Panc1 (cell line): ENCODE data around the gene RARB. TPM values are rescaled to one million over a fixed set of nuclear protein-coding genes. Genes with fewer than 3 reads are reported as not detected.

Experiments used
- ATAC-seq: fragments of 200-7000 bp; cut with Tn5 transposase; 2 replicates; pipeline ENCODE4 v1.9.1; 2020; ENCODE audit warnings: mild to moderate bottlenecking, moderate library complexity
- BruUV-seq: library from RNA; stranded (reverse); fragments of 400-500 nt; replicated peaks from 2 replicates; lab custom pipeline; 2021; lab: Mats Ljungman, UMichigan
- CTCF ChIA-PET: fragments of 300-600 bp; sonication (Branson Sonifier 250); formaldehyde crosslinking; loops from one replicate; lab custom pipeline; 2022; ENCODE audit warnings: antibody characterized with exemption; lab: Charles Lee
- POLR2A ChIA-PET: fragments of 300-600 bp; sonication (Branson Sonifier 250); formaldehyde crosslinking; loops from one replicate; lab custom pipeline; 2022; ENCODE audit warnings: antibody characterized with exemption; lab: Charles Lee
- DNase-seq: peaks from one replicate; pipeline ENCODE4 v3.0.0-alpha.2; 2010; ENCODE audit warnings: low read depth, low spot score
- H3K27ac ChIP-seq: 2 replicates; pipeline ENCODE4 v1.5.1; 2011; ENCODE audit warnings: mild to moderate bottlenecking, low read length, inconsistent platforms
- H3K27me3 ChIP-seq: fragments of 200-500 bp; sonication (Bioruptor generic); 2 replicates; pipeline ENCODE4 v1.6.0; 2014; ENCODE audit warnings: low read length, inconsistent platforms; ENCODE audit not compliant: control insufficient read depth, insufficient read depth
- H3K36me3 ChIP-seq: fragments of 200-500 bp; sonication (Bioruptor generic); 2 replicates; pipeline ENCODE4 v1.5.1; 2014; ENCODE audit warnings: inconsistent platforms, mild to moderate bottlenecking, low read length, moderate library complexity; ENCODE audit not compliant: control insufficient read depth, insufficient read depth
- H3K4me1 ChIP-seq: 2 replicates; pipeline ENCODE4 v1.5.1; 2011; ENCODE audit warnings: inconsistent platforms, mild to moderate bottlenecking, low read length, moderate library complexity; ENCODE audit not compliant: control insufficient read depth, insufficient read depth
- H3K4me3 ChIP-seq, 2 experiments: 2 replicates each; pipeline ENCODE4 v1.5.1; 2011 to 2012; ENCODE audit warnings: low read depth in 2 of 2, low read length in 2 of 2, mild to moderate bottlenecking in 2 of 2, inconsistent platforms in 1 of 2, moderate library complexity in 1 of 2
- H3K9me3 ChIP-seq: fragments of 200-500 bp; sonication (Bioruptor generic); 2 replicates; pipeline ENCODE4 v1.5.1; 2014; ENCODE audit warnings: low read depth, mild to moderate bottlenecking, inconsistent platforms, low read length, moderate library complexity; ENCODE audit not compliant: control insufficient read depth, insufficient read depth
- CTCF ChIP-seq: fragments of 450-650 bp; IDR thresholded peaks from 2 replicates; pipeline ENCODE4 v1.5.1; 2017; ENCODE audit warnings: mild to moderate bottlenecking
- POLR2AphosphoS5 ChIP-seq: IDR thresholded peaks from 2 replicates; pipeline ENCODE4 v1.6.1; 2012; ENCODE audit warnings: mild to moderate bottlenecking, low read depth, low read length, moderate library complexity
- REST ChIP-seq, 2 experiments: IDR thresholded peaks; 2 replicates each; pipeline ENCODE4 v1.6.1; 2011 to 2012; ENCODE audit warnings: low read depth in 2 of 2, control low read depth in 1 of 2, low read length in 1 of 2, mild to moderate bottlenecking in 1 of 2, moderate library complexity in 1 of 2; ENCODE audit not compliant: insufficient read depth in 1 of 2
- SIN3A ChIP-seq: IDR thresholded peaks from 2 replicates; pipeline ENCODE4 v1.6.1; 2012; ENCODE audit warnings: low read depth, mild to moderate bottlenecking, low read length, moderate library complexity, borderline replicate concordance; ENCODE audit not compliant: insufficient read depth
- TCF7L2 ChIP-seq: IDR thresholded peaks from 2 replicates; pipeline ENCODE4 v1.6.1; 2011; ENCODE audit warnings: mild to moderate bottlenecking, low read depth, low read length, inconsistent platforms
- in situ Hi-C: cut with HindIII; loops from 2 replicates; pipeline ENCODE4 v1.10.0; 2016; ENCODE audit warnings: low sequenced_read_pairs, low pct_unique_long_range_greater_than_20kb
- intact Hi-C: fragments of 100-400 bp; cut with micrococcal nuclease; formaldehyde crosslinking; loops from one replicate; pipeline ENCODE4 v1.10.0; 2022; ENCODE audit not compliant: unreplicated experiment
- total RNA-seq: library from RNA; stranded (reverse); gene quantifications from one replicate; pipeline ENCODE4 v1.2.1, GENCODE V29; 2021; ENCODE audit not compliant: unreplicated experiment

Gene RARB
- total RNA-seq, 1 experiment from 2014 or later: not detected

- intact Hi-C loops (no loop called here), in situ Hi-C loops (no loop called here)
- DNase-seq (no peak), ATAC-seq (no peak)
- BruUV-seq: no TSS peak
- ChIA-PET CTCF (interaction anchor here (0.7 kb wide), 1 partner anchor 1504 kb away, joined by 3 read pairs; no protein-coding TSS in a partner anchor), POLR2A (no interaction called here)
- Histone ChIP-seq H3K36me3 (no peaks in the 10 kb centered on the region), H3K27me3 (no peaks in the 10 kb centered on the region), H3K27ac (no peak overlapping the region), H3K4me3 (no peak overlapping the region), H3K4me1 (no peaks in the 10 kb centered on the region), H3K9me3 (no peaks in the 10 kb centered on the region)
- TF ChIP-seq CTCF (no peak), SIN3A (no peak), POLR2AphosphoS5 (no peak), TCF7L2 (no peak), REST (IDR thresholded peaks at IDR 0.05; ENCODE audit: insufficient read depth in 1 of 2, low read depth in 2 of 2, low read length in 1 of 2) (no peak)
Observed at GRCh38 chr3:25533399-25533798, 105.3 kb downstream of the RARB start.

DNA sequence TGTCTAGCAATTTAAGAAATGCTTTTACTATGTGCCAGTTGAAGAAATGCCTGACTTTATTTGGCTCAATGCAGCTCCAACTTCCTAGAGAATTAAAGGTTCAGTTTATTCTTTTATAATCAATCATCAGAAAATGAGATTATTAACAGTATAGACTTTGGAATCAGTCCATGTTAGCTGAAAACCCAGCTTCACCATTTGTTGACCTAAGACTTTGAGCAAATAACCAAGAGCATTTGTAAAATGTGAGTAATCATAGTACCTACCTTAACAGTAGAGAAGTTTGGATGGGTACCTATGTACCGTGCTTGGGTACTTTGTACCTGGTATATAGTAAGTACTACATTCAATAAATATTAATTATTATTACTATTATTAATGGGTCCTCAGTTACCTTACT, 105.9 kb downstream of the RARB start:
- no peaks in the 10 kb centered on the region for H3K27me3 ChIP-seq
- no TSS peak for BruUV-seq
- no peaks in the 10 kb centered on the region for H3K9me3 ChIP-seq
- intact Hi-C loops: no loop called here
- ChIA-PET POLR2A (no interaction called here), CTCF (no interaction called here)
- no peak for TF ChIP-seq POLR2AphosphoS5
- no peak for TF ChIP-seq SIN3A
- TF ChIP-seq REST (IDR thresholded peaks at IDR 0.05; ENCODE audit: insufficient read depth in 1 of 2, low read depth in 2 of 2, low read length in 1 of 2): no peak
- TF ChIP-seq CTCF: no peak
- no peak for TF ChIP-seq TCF7L2
- H3K27ac ChIP-seq: no peak overlapping the region
- no peak overlapping the region for H3K4me3 ChIP-seq
- H3K36me3 ChIP-seq: no peaks in the 10 kb centered on the region
- no peak for ATAC-seq
- H3K4me1 ChIP-seq: no peaks in the 10 kb centered on the region
- in situ Hi-C loops: no loop called here
- no peak for DNase-seq
